ENCODE results near the gene KYNU. TPM values are rescaled to one million over a fixed set of nuclear protein-coding genes. Genes with fewer than 3 reads are reported as not detected.

Gene KYNU
- total and polyA plus RNA-seq, 2 experiments from 2014 or later: 7.6 to 13.1 TPM

- no peaks in the 10 kb centered on the region for H3K36me3 ChIP-seq (replicated peaks; ENCODE audit: insufficient read depth, low read depth)
- no peak overlapping the region for H2AFZ ChIP-seq
- H3K4me1 ChIP-seq (ENCODE audit: insufficient read depth): no peaks in the 10 kb centered on the region
- no peaks in the 10 kb centered on the region for H3K9me2 ChIP-seq (replicated peaks; ENCODE audit: insufficient read depth)
- no peaks in the 10 kb centered on the region for H4K20me1 ChIP-seq (ENCODE audit: insufficient read depth, poor library complexity, severe bottlenecking)
- no peak overlapping the region for H3K4me3 ChIP-seq
- no peaks in the 10 kb centered on the region for H3K79me2 ChIP-seq
- no peaks in the 10 kb centered on the region for H3K27me3 ChIP-seq
- TF ChIP-seq EZH2 (IDR thresholded peaks at IDR 0.05; ENCODE audit: borderline replicate concordance): no peak
- no peak for TF ChIP-seq CTCF (IDR thresholded peaks at IDR 0.05; ENCODE audit: poor library complexity)
- TF ChIP-seq EZH2phosphoT487 (IDR thresholded peaks at IDR 0.05; ENCODE audit: low read depth, severe bottlenecking, unreplicated experiment): no peak
- 88% methylated on average over 5 of the region's 5 CpGs for WGBS (ENCODE audit: low lambda C conversion rate, missing lambda C conversion rate)
- H3K4me2 ChIP-seq: no peak overlapping the region
- no peak for DNase-seq (ENCODE audit: low spot score)
- no peaks in the 10 kb centered on the region for H3K9me3 ChIP-seq (ENCODE audit: low read depth)
- no peak overlapping the region for H3K27ac ChIP-seq
These were observed 20.0 kb upstream of the KYNU start for GRCh38 chr2:142857256-142858164.

- Histone ChIP-seq H3K4me1 (ENCODE audit: insufficient read depth) (no peaks in the 10 kb centered on the region), H3K9me3 (ENCODE audit: low read depth) (no peaks in the 10 kb centered on the region), H3K27me3 (no peaks in the 10 kb centered on the region), H4K20me1 (ENCODE audit: insufficient read depth, poor library complexity, severe bottlenecking) (no peaks in the 10 kb centered on the region), H3K4me3 (no peak overlapping the region), H3K9me2 (replicated peaks; ENCODE audit: insufficient read depth) (no peaks in the 10 kb centered on the region), H3K4me2 (no peak overlapping the region), H3K36me3 (replicated peaks; ENCODE audit: insufficient read depth, low read depth) (no peaks in the 10 kb centered on the region), H3K79me2 (no peaks in the 10 kb centered on the region), H2AFZ (no peak overlapping the region), H3K27ac (no peak overlapping the region)
- no peak for DNase-seq (ENCODE audit: low spot score)
- TF ChIP-seq CTCF (IDR thresholded peaks at IDR 0.05; ENCODE audit: poor library complexity) (no peak), EZH2 (IDR thresholded peaks at IDR 0.05; ENCODE audit: borderline replicate concordance) (no peak), EZH2phosphoT487 (IDR thresholded peaks at IDR 0.05; ENCODE audit: low read depth, severe bottlenecking, unreplicated experiment) (no peak)
- WGBS (ENCODE audit: low lambda C conversion rate, missing lambda C conversion rate): 92% methylated on average over 1 of the region's 1 CpG
These were observed 18.5 kb upstream of the KYNU start for GRCh38 chr2:142858961-142859360.

- no peak overlapping the region for H2AFZ ChIP-seq
- H3K9me3 ChIP-seq (ENCODE audit: low read depth): no peaks in the 10 kb centered on the region
- H3K4me2 ChIP-seq: no peak overlapping the region
- H3K36me3 ChIP-seq (replicated peaks; ENCODE audit: insufficient read depth, low read depth): no peaks in the 10 kb centered on the region
- H3K4me3 ChIP-seq: no peak overlapping the region
- H4K20me1 ChIP-seq (ENCODE audit: insufficient read depth, poor library complexity, severe bottlenecking): no peaks in the 10 kb centered on the region
- no peak overlapping the region for H3K27ac ChIP-seq
- no peaks in the 10 kb centered on the region for H3K9me2 ChIP-seq (replicated peaks; ENCODE audit: insufficient read depth)
- H3K4me1 ChIP-seq (ENCODE audit: insufficient read depth): peaks cover 7% of the 10 kb centered on the region
- no peaks in the 10 kb centered on the region for H3K79me2 ChIP-seq
- TF ChIP-seq EZH2 (IDR thresholded peaks at IDR 0.05; ENCODE audit: borderline replicate concordance) (no peak), CTCF (IDR thresholded peaks at IDR 0.05; ENCODE audit: poor library complexity) (no peak), EZH2phosphoT487 (IDR thresholded peaks at IDR 0.05; ENCODE audit: low read depth, severe bottlenecking, unreplicated experiment) (no peak)
- 80% methylated on average over 4 of the region's 4 CpGs for WGBS (ENCODE audit: low lambda C conversion rate, missing lambda C conversion rate)
- H3K27me3 ChIP-seq: no peaks in the 10 kb centered on the region
- DNase-seq (ENCODE audit: low spot score): no peak
These were observed 15.2 kb upstream of the KYNU start for GRCh38 chr2:142862299-142862698.

Measured in hepatocyte (in vitro differentiated cells).